NT2/D1 (cell line): ENCODE results near the gene PLXNC1.

Experiments
- DNase-seq: peaks from one replicate; pipeline ENCODE4 v3.0.0-alpha.2; 2011; ENCODE audit warnings: low read depth, low spot score
- H3K27me3 ChIP-seq: 2 replicates; pipeline ENCODE4 v1.6.0; 2011; ENCODE audit warnings: mild to moderate bottlenecking; ENCODE audit not compliant: insufficient read length, insufficient read depth
- H3K36me3 ChIP-seq: 2 replicates; pipeline ENCODE4 v1.6.1; 2011; ENCODE audit warnings: mild to moderate bottlenecking, low read length, mixed read lengths; ENCODE audit not compliant: insufficient read depth, insufficient read length
- H3K4me1 ChIP-seq: 2 replicates; pipeline ENCODE4 v1.5.1; 2011; ENCODE audit not compliant: insufficient read depth, insufficient read length
- H3K4me3 ChIP-seq: 2 replicates; pipeline ENCODE4 v1.5.1; 2011; ENCODE audit warnings: low read depth; ENCODE audit not compliant: insufficient read length
- H3K9ac ChIP-seq: 2 replicates; pipeline ENCODE4 v1.6.0; 2011; ENCODE audit warnings: low read depth; ENCODE audit not compliant: insufficient read length
- H3K9me3 ChIP-seq: 2 replicates; pipeline ENCODE4 v1.5.1; 2011; ENCODE audit warnings: mild to moderate bottlenecking, low read length; ENCODE audit not compliant: insufficient read depth
- SUZ12 ChIP-seq: IDR thresholded peaks from 2 replicates; pipeline ENCODE4 v1.6.1; 2011; ENCODE audit not compliant: insufficient read length, insufficient read depth; ENCODE audit errors: extremely low read depth
- YY1 ChIP-seq: IDR thresholded peaks from 2 replicates; pipeline ENCODE4 v1.6.1; 2011; ENCODE audit not compliant: insufficient read length, insufficient read depth
- ZNF274 ChIP-seq: IDR thresholded peaks from 2 replicates; pipeline ENCODE4 v1.6.1; 2011; ENCODE audit warnings: mild to moderate bottlenecking, low read depth, low read length

PLXNC1 gene

GRCh38 chr12:94327809-94328208 is 179.4 kb downstream of the PLXNC1 start:
- Histone ChIP-seq H3K4me1 (no peaks in the 10 kb centered on the region), H3K9ac (no peak overlapping the region), H3K4me3 (no peak overlapping the region), H3K36me3 (peaks cover 35% of the 10 kb centered on the region), H3K27me3 (no peaks in the 10 kb centered on the region), H3K9me3 (peaks cover 5% of the 10 kb centered on the region; the same call in 1 of the 2 replicates)
- no peak for TF ChIP-seq SUZ12
- TF ChIP-seq YY1: no peak
- DNase-seq: no peak

DNA sequence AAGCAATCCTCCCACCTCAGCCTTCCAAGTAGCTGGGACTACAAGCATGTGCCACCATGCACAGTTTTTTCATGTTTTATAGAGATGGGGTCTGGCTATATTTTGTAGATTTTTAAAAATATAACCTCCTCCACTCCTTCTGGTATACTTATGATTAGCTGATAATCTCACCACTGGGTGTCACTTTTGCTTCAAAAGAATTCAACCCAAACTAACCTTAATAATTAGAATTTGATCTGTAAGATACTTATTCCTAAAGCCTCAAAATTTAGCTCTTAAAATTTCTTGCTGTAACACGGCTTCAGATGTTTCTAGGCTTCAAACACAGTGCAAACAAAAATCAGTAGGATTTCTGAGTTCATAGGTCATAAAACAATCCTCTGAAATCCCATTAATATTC is 181.0 kb downstream of the PLXNC1 start:
- no peak for DNase-seq
- TF ChIP-seq ZNF274: no peak
- TF ChIP-seq SUZ12: no peak
- TF ChIP-seq YY1: no peak
- H3K36me3 ChIP-seq: peaks cover 28% of the 10 kb centered on the region
- no peaks in the 10 kb centered on the region for H3K27me3 ChIP-seq
- no peaks in the 10 kb centered on the region for H3K9me3 ChIP-seq
- H3K9ac ChIP-seq: no peak overlapping the region
- no peaks in the 10 kb centered on the region for H3K4me1 ChIP-seq
- H3K4me3 ChIP-seq: no peak overlapping the region

- Histone ChIP-seq H3K9me3 (no peaks in the 10 kb centered on the region), H3K4me1 (no peaks in the 10 kb centered on the region), H3K4me3 (no peak overlapping the region), H3K36me3 (peaks cover 16% of the 10 kb centered on the region), H3K27me3 (no peaks in the 10 kb centered on the region), H3K9ac (no peak overlapping the region)
- no peak for DNase-seq
- TF ChIP-seq YY1: no peak
- no peak for TF ChIP-seq SUZ12
- no peak for TF ChIP-seq ZNF274
Measured at GRCh38 chr12:94333396-94333795, 185.0 kb downstream of the PLXNC1 start.

- no peak for TF ChIP-seq SUZ12
- TF ChIP-seq YY1: no peak
- no peak for TF ChIP-seq ZNF274
Measured at GRCh38 chr12:94336211-94336925, 188.0 kb downstream of the PLXNC1 start.

DNA sequence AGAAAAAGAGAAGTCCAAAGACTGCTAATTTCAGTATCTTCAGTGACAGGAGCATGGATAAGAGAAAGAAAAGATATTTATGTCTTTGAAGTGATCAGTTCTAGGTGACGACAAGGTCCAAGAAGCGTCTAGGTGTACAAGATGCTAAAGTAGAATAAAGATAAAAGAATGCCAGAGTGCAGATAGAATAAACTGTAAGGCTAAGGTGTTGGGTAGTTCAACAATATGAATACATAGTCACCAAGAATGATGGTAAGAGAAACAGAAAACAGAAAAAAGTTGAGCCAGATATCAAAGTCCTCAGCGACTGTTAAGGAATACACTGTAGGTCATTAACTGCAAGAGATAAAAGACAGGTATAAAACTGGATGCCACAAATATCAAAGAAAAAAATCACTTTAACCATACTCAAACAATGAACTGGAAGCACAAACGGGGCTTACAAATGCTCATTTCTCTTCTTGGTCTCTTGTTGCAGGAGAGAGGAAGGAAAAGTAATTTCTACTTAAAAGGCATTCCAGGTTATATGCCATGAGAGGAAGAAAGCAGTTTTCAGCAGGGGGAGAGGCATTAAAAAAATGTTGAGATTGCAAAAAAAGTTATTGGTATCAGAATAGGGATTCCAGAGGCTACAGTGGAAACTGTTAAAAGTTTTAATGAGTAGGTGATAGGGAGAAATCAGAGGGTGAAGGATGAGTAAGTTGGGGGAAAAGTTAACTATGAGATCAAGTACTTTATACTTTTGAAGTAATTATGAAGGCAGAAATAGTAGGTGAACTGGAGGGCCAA is 189.8 kb downstream of the PLXNC1 start:
- Histone ChIP-seq H3K27me3 (no peaks in the 10 kb centered on the region), H3K36me3 (no peaks in the 10 kb centered on the region), H3K4me1 (no peaks in the 10 kb centered on the region), H3K9me3 (no peaks in the 10 kb centered on the region), H3K4me3 (no peak overlapping the region), H3K9ac (no peak overlapping the region)
- TF ChIP-seq ZNF274 (no peak), SUZ12 (no peak), YY1 (no peak)
- no peak for DNase-seq

More at GRCh38 chr12:94336211-94336925, 188.0 kb downstream of the PLXNC1 start:
- Histone ChIP-seq H3K4me1 (no peaks in the 10 kb centered on the region), H3K36me3 (peaks cover 5% of the 10 kb centered on the region), H3K4me3 (no peak overlapping the region), H3K9me3 (no peaks in the 10 kb centered on the region), H3K27me3 (no peaks in the 10 kb centered on the region), H3K9ac (no peak overlapping the region)
- DNase-seq: no peak

GRCh38 chr12:94340573-94340972 is 192.2 kb downstream of the PLXNC1 start:
- no peak for DNase-seq
- Histone ChIP-seq H3K4me1 (no peaks in the 10 kb centered on the region), H3K9me3 (no peaks in the 10 kb centered on the region), H3K9ac (no peak overlapping the region), H3K27me3 (no peaks in the 10 kb centered on the region), H3K4me3 (no peak overlapping the region), H3K36me3 (peaks cover 3% of the 10 kb centered on the region)
- TF ChIP-seq SUZ12 (no peak), ZNF274 (no peak), YY1 (no peak)

DNA sequence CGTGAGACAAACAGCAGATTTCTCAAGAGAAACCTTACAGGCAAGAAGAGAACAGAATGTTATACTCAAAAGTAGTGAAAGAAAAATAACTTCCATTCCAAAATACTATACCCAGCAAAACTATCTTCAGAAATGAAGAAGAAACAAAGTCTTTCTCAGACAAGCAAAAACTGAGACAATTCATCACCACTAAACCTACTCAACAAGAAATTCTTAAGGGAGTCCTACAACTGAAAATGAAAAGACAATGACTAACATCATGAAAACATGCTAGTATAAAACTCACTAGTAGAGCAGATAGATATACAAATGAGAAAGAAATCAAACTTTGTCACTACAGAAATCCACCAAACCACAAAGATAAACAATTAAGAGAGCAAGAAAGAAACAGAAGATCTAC is 204.8 kb downstream of the PLXNC1 start:
- peaks cover 58% of the 10 kb centered on the region for H3K9me3 ChIP-seq
- no peaks in the 10 kb centered on the region for H3K4me1 ChIP-seq

More for the DNA sequence above, 204.8 kb downstream of the PLXNC1 start:
- Histone ChIP-seq H3K9ac (no peak overlapping the region), H3K27me3 (no peaks in the 10 kb centered on the region), H3K4me3 (no peak overlapping the region), H3K36me3 (peaks cover 9% of the 10 kb centered on the region)
- no peak for DNase-seq
- TF ChIP-seq YY1: no peak
- no peak for TF ChIP-seq SUZ12
- no peak for TF ChIP-seq ZNF274
